Mucosa of descending colon (tissue), 3 donors: ENCODE data around the gene ZNF563. TPM values are rescaled to one million over a fixed set of nuclear protein-coding genes. Genes with fewer than 3 reads are reported as not detected.

Experiments
- ATAC-seq: fragments of 200-7000 bp; cut with Tn5 transposase; one replicate; pipeline ENCODE4 v1.9.1; 2020; ENCODE audit warnings: mild to moderate bottlenecking, moderate library complexity
- DNase-seq, 3 donors: peaks; one replicate each; pipeline ENCODE4 v3.0.0-alpha.2; 2020
- H3K36me3 ChIP-seq: fragments of 200-600 bp; one replicate; pipeline ENCODE4 v1.8.0; 2021; ENCODE audit warnings: low read depth, mild to moderate bottlenecking
- H3K4me1 ChIP-seq: fragments of 200-600 bp; one replicate; pipeline ENCODE4 v1.8.0; 2021; ENCODE audit warnings: low read depth, mild to moderate bottlenecking
- H3K4me3 ChIP-seq: fragments of 200-600 bp; one replicate; pipeline ENCODE4 v1.8.0; 2021; ENCODE audit warnings: mild to moderate bottlenecking
- H3K9me3 ChIP-seq: fragments of 200-600 bp; one replicate; pipeline ENCODE4 v1.8.0; 2021; ENCODE audit warnings: mild to moderate bottlenecking
- CTCF ChIP-seq: fragments of 200-600 bp; IDR thresholded peaks from one replicate; pipeline ENCODE4 v1.8.0; 2022; ENCODE audit warnings: antibody characterized with exemption, mild to moderate bottlenecking
- intact Hi-C, 2 donors: fragments of 100-400 bp; cut with DNase I in 1 of 2; cut with micrococcal nuclease in 1 of 2; formaldehyde crosslinking; loops; one replicate each; pipeline versions ENCODE4 v1.11.0 to v1.11.1; 2022; cut with DNase I, micrococcal nuclease
- total RNA-seq, 3 donors: library from RNA; stranded (reverse); fragmentation: NEBNext Ultra II Directional in 2 of 3; extraction: Animal tissue kit (Norgen Biotek cat#: 25700) in 2 of 3; gene quantifications; one replicate each; pipeline versions ENCODE4 v1.2.1 to v1.2.4, GENCODE V29; 2021 to 2023
- donor health status: DM: no; HTN: no; CAD: no; lungs with moderate emphysema.
- donor health status: DM: no; HTN: no; CAD: no.
- donor health status: DM: no; HTN: yes; CAD: no.

The ZNF563 gene
- total RNA-seq, 3 donors from 2014 or later, result 2.7 to 4.1 (median 4.0) TPM

- H3K9me3 ChIP-seq, result peaks cover 94% of the 10 kb centered on the region
Measured at GRCh38 chr19:12272386-12272785, 61.0 kb downstream of the ZNF563 start.

GRCh38 chr19:12270854-12271253, 62.6 kb downstream of the ZNF563 start:
- TF ChIP-seq CTCF, result no peak
- intact Hi-C loops, result no loop called here
- Histone ChIP-seq H3K36me3 (peaks cover 25% of the 10 kb centered on the region), H3K4me1 (no peaks in the 10 kb centered on the region), H3K9me3 (peaks cover 94% of the 10 kb centered on the region), H3K4me3 (no peak overlapping the region)
- DNase-seq, result no peak
- no peak for ATAC-seq

More at GRCh38 chr19:12272386-12272785, 61.0 kb downstream of the ZNF563 start:
- Histone ChIP-seq H3K36me3 (peaks cover 25% of the 10 kb centered on the region), H3K4me1 (no peaks in the 10 kb centered on the region), H3K4me3 (no peak overlapping the region)
- TF ChIP-seq CTCF, result no peak
- no peak for DNase-seq
- ATAC-seq, result no peak
- intact Hi-C loops, result no loop called here

Other genes with a start within 250 kb of the ZNF563 start
- 1 to 10 TPM; 4.4 to 7.0 (median 6.0) TPM for gene ZNF20, start 193.3 kb downstream of the ZNF563 start, total RNA-seq
- 1 to 10 TPM; 3.1 to 8.0 (median 3.9) TPM for gene ZNF625, start 176.9 kb downstream of the ZNF563 start, total RNA-seq
- 10 to 100 TPM in 1 of 3 donors, 1 to 10 TPM in 2; 6.3 to 12.1 (median 8.7) TPM for gene ZNF136, start 170.5 kb downstream of the ZNF563 start, total RNA-seq
- 10 to 100 TPM; 17.8 to 22.8 (median 21.7) TPM for gene ZNF44, start 38.8 kb downstream of the ZNF563 start, total RNA-seq
- 1 to 10 TPM; 2.2 to 3.9 (median 2.5) TPM for gene ZNF442, start 32.0 kb upstream of the ZNF563 start, total RNA-seq
- gene ZNF799, start 67.6 kb upstream of the ZNF563 start, total RNA-seq, result 1 to 10 TPM; 6.0 to 7.4 (median 7.3) TPM
- 1 to 10 TPM; 5.8 to 7.7 (median 7.3) TPM for gene ZNF443, start 107.4 kb upstream of the ZNF563 start, total RNA-seq
- gene ZNF709, start 151.2 kb upstream of the ZNF563 start, total RNA-seq, result 1 to 10 TPM; 1.2 to 3.3 (median 1.8) TPM
- 10 to 100 TPM; 13.9 to 22.5 (median 21.2) TPM for gene ZNF564, start 217.8 kb upstream of the ZNF563 start, total RNA-seq